A549 treated with CpdA at 1 μM for 4 hours (cell line): ENCODE results near the gene LY86. TPM values are rescaled to one million over a fixed set of nuclear protein-coding genes. Genes with fewer than 3 reads are reported as not detected.

ENCODE experiments used
- total RNA-seq: library from RNA; stranded (reverse); fragments of 200-300 nt; extraction: Qiagen RNA extraction; gene quantifications from 5 replicates; pipeline ENCODE4 v1.2.3, GENCODE V29; 2022; ENCODE audit warnings: low read depth

Gene LY86
- not detected in 5 replicates for total RNA-seq

DNA sequence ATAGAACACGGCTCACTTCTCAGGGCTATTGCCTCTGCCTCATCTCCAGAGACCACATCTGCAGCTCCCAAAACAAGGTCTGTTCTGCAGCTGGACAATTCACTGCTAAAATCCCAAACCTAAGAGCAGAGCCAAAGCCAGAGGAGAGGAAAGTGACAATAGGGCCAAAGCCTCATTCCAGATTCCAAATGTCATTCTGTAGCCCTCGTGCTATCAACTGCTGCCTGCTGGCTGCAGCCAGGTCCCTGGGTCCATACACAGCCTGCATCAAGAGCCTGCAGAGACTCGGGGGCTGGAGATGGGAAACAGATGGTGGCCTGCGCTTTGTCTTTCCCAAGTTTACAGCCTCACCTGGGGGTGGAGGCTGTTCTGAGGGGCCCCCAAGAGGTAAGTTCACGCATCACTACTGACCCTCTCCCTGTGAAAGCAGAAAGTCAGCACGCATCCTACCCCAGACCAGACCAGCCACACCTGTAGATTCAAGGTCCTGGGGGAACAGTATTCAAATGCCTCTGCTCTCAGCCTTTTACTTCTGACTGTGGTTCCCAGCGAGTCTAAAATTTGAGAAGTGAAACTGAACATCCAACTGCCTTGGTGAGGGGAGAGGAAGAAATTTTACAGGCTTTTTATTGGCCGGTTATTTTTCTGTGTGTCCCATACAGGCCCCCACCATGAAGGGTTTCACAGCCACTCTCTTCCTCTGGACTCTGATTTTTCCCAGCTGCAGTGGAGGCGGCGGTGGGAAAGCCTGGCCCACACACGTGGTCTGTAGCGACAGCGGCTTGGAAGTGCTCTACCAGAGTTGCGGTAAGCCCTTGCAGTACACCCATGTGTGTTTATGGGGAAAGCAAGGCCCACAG is at the start of gene LY86:
Gene LY86 (plus strand): TSS at position 657 of the 860 bp plus-strand sequence. CDS start 15 bp downstream, at position 672.

